ENCODE data around the gene C14orf119. TPM values are rescaled to one million over a fixed set of nuclear protein-coding genes. Genes with fewer than 3 reads are reported as not detected.

Gene C14orf119
- total RNA-seq, 2 experiments from 2014 or later, result 49.2 to 51.1 TPM

- ChIA-PET CTCF (interaction anchor here (0.9 to 5.2 kb wide), 7 partner anchors 9 to 89 kb away, joined by 3 to 46 read pairs (median 6); no protein-coding TSS in a partner anchor), POLR2A (interaction anchor here (1.3 kb wide), 1 partner anchor 26 kb away, joined by 4 read pairs; no protein-coding TSS in a partner anchor)
- Mint-ChIP-seq H3K4me1 (ENCODE audit: low read depth) (peaks cover 23% of the 10 kb centered on the region), H3K36me3 (ENCODE audit: low read depth) (peaks cover 31% of the 10 kb centered on the region), H3K27ac (no peak overlapping the region), H3K9me3 (no peaks in the 10 kb centered on the region), H3K27me3 (no peaks in the 10 kb centered on the region), H3K4me3 (no peak overlapping the region)
- no peak for TF ChIP-seq CTCF (IDR thresholded peaks at IDR 0.05)
- intact Hi-C loops (cut with micrococcal nuclease), result no loop called here
- no peak for DNase-seq
- ATAC-seq, result no peak
Measured at GRCh38 chr14:23097786-23098185, 2.5 kb downstream of the C14orf119 start.

GRCh38 chr14:23099212-23099861, 4.0 kb downstream of the C14orf119 start:
- DNase-seq (no peak), ATAC-seq (no peak)
- Mint-ChIP-seq H3K36me3 (ENCODE audit: low read depth) (peaks cover 25% of the 10 kb centered on the region), H3K4me3 (no peak overlapping the region), H3K4me1 (ENCODE audit: low read depth) (peaks cover 15% of the 10 kb centered on the region), H3K27me3 (no peaks in the 10 kb centered on the region), H3K9me3 (no peaks in the 10 kb centered on the region), H3K27ac (no peak overlapping the region)
- intact Hi-C loops (cut with micrococcal nuclease), result no loop called here
- no peak for TF ChIP-seq CTCF (IDR thresholded peaks at IDR 0.05)
- CTCF ChIA-PET, result interaction anchor here (1.0 to 6.5 kb wide), 7 partner anchors 9 to 87 kb away, joined by 3 to 32 read pairs (median 6); no protein-coding TSS in a partner anchor
- POLR2A ChIA-PET, result interaction anchor here (1.0 to 1.9 kb wide), 2 partner anchors 10 to 12 kb away, joined by 3 to 4 read pairs; no protein-coding TSS in a partner anchor

GRCh38 chr14:23101213-23101970, 6.1 kb downstream of the C14orf119 start:
- no peak overlapping the region for H3K27ac Mint-ChIP-seq
- no peaks in the 10 kb centered on the region for H3K27me3 Mint-ChIP-seq
- CTCF ChIA-PET, result interaction anchor here (1.4 to 6.5 kb wide), 5 partner anchors 9 to 44 kb away, joined by 3 to 32 read pairs (median 26); partner anchors contain the start of gene CDH24

GRCh38 chr14:23101986-23102625, 6.8 kb downstream of the C14orf119 start:
- H3K27me3 Mint-ChIP-seq, result no peaks in the 10 kb centered on the region
- DNase-seq (no peak), ATAC-seq (no peak)
- peaks cover 8% of the 10 kb centered on the region for H3K4me1 Mint-ChIP-seq (ENCODE audit: low read depth)
- POLR2A ChIA-PET, result no interaction called here
- TF ChIP-seq CTCF (IDR thresholded peaks at IDR 0.05), result no peak
- intact Hi-C loops (cut with micrococcal nuclease), result no loop called here
- CTCF ChIA-PET, result interaction anchor here (1.4 to 6.5 kb wide), 6 partner anchors 8 to 44 kb away, joined by 3 to 32 read pairs (median 20); partner anchors contain the start of gene CDH24
- no peaks in the 10 kb centered on the region for H3K9me3 Mint-ChIP-seq
- no peak overlapping the region for H3K4me3 Mint-ChIP-seq
- peaks cover 21% of the 10 kb centered on the region for H3K36me3 Mint-ChIP-seq (ENCODE audit: low read depth)
- H3K27ac Mint-ChIP-seq, result no peak overlapping the region

More at GRCh38 chr14:23101213-23101970, 6.1 kb downstream of the C14orf119 start:
- ATAC-seq (no peak), DNase-seq (no peak)
- Mint-ChIP-seq H3K9me3 (no peaks in the 10 kb centered on the region), H3K4me1 (ENCODE audit: low read depth) (peaks cover 15% of the 10 kb centered on the region), H3K4me3 (no peak overlapping the region), H3K36me3 (ENCODE audit: low read depth) (peaks cover 25% of the 10 kb centered on the region)
- POLR2A ChIA-PET, result interaction anchor here (1.0 kb wide), 1 partner anchor 220 kb away, joined by 3 read pairs; the partner anchor contains the start of gene PABPN1
- intact Hi-C loops (cut with micrococcal nuclease), result no loop called here
- no peak for TF ChIP-seq CTCF (IDR thresholded peaks at IDR 0.05)

All from activated CD8-positive, alpha-beta T cell treated with anti-CD3 and anti-CD28 coated beads for 36 hours (primary cell).